K562 (cell line): ENCODE data around the gene RBMS1. TPM values are rescaled to one million over a fixed set of nuclear protein-coding genes. Genes with fewer than 3 reads are reported as not detected.

Experiments used
- ATAC-seq: fragments of 200-7000 bp; cut with Tn5 transposase; 3 replicates; pipeline ENCODE4 v1.9.1; 2020; ENCODE audit warnings: moderate library complexity
- BruUV-seq: library from RNA; stranded (reverse); fragments of 400-500 nt; replicated peaks from 2 replicates; lab custom pipeline; 2021; lab: Mats Ljungman, UMichigan
- CTCF ChIA-PET: fragments of 300-600 bp; formaldehyde crosslinking; extraction: SDS; loops from one replicate; lab custom pipeline; 2021; ENCODE audit warnings: low intra/inter-chr PET ratio; lab: Yijun Ruan, JAX
- POLR2A ChIA-PET: fragments of 300-600, 350-650 bp; sonication (Branson Sonifier 250); formaldehyde crosslinking; extraction: SDS; loops from one replicate; lab custom pipeline; 2021; ENCODE audit warnings: antibody characterized with exemption, inconsistent platforms; lab: Yijun Ruan, JAX
- DNase-seq, 4 experiments: peaks; one replicate each; pipeline versions ENCODE4 v3.0.0 to v3.0.0-alpha.2; 2011 to 2018; ENCODE audit warnings: low spot score in 3 of 4, mixed read lengths in 3 of 4; ENCODE audit errors: extremely low read depth in 1 of 4
- FAIRE-seq: peaks from 2 replicates; lab custom pipeline; 2011; peaks lifted over from hg19 to GRCh38; lab: Jason Lieb, UNC
- H2AFZ ChIP-seq: 2 replicates; pipeline ENCODE4 v1.6.0; 2011; ENCODE audit warnings: low read depth, low read length, control low read depth, inconsistent platforms
- H3K27ac ChIP-seq: fragments of 200-600 bp; 3 replicates; pipeline ENCODE4 v1.8.0; 2011; ENCODE audit warnings: low read depth, mild to moderate bottlenecking, control low read depth, inconsistent platforms, low read length, moderate library complexity, mixed read lengths; ENCODE audit errors: extremely low read depth
- H3K27me3 ChIP-seq, 2 experiments: fragments of 300-600 bp in 1 of 2; 2 replicates in 1 of 2; 3 replicates in 1 of 2; pipeline versions ENCODE4 v1.6.0 to v1.8.0; 2011; ENCODE audit warnings: inconsistent platforms in 2 of 2, low read length in 2 of 2, mild to moderate bottlenecking in 1 of 2, mixed read lengths in 1 of 2, moderate library complexity in 1 of 2; ENCODE audit not compliant: control insufficient read depth in 2 of 2, insufficient read depth in 2 of 2
- H3K36me3 ChIP-seq: fragments of 300-600 bp; 3 replicates; pipeline ENCODE4 v1.8.0; 2011; ENCODE audit warnings: mild to moderate bottlenecking, low read length, inconsistent platforms; ENCODE audit not compliant: control insufficient read depth, insufficient read depth
- H3K4me1 ChIP-seq, 2 experiments: fragments of 200-600 bp in 1 of 2; replicated peaks in 1 of 2; 2 replicates in 1 of 2; 3 replicates in 1 of 2; pipeline versions ENCODE4 v1.5.1 to v1.8.0; 2011; ENCODE audit warnings: inconsistent platforms in 2 of 2, low read length in 2 of 2, mild to moderate bottlenecking in 1 of 2, mixed read lengths in 1 of 2, moderate library complexity in 1 of 2; ENCODE audit not compliant: control insufficient read depth in 2 of 2, insufficient read depth in 2 of 2
- H3K4me2 ChIP-seq: 2 replicates; pipeline ENCODE4 v1.6.1; 2011; ENCODE audit warnings: low read length, control low read depth, inconsistent platforms, mixed read lengths; ENCODE audit not compliant: insufficient read depth
- H3K4me3 ChIP-seq: fragments of 200-600 bp; sonication (generic), shearing (Covaris generic); 2 replicates; pipeline ENCODE4 v1.5.1; 2016; ENCODE audit warnings: control low read depth, inconsistent platforms
- H3K79me2 ChIP-seq: fragments of 200-600 bp; 3 replicates; pipeline ENCODE4 v1.8.0; 2011; ENCODE audit warnings: low read length, inconsistent platforms; ENCODE audit not compliant: control insufficient read depth, insufficient read depth
- H3K9ac ChIP-seq, 2 experiments: 2 replicates each; pipeline versions ENCODE4 v1.6.0 to v1.6.1; 2011; ENCODE audit warnings: low read depth in 2 of 2, low read length in 2 of 2, control low read depth in 1 of 2, inconsistent platforms in 1 of 2, mild to moderate bottlenecking in 1 of 2, mixed read lengths in 1 of 2; ENCODE audit not compliant: insufficient read depth in 1 of 2
- H3K9me1 ChIP-seq: one replicate; pipeline ENCODE4 v1.6.0; 2011; ENCODE audit warnings: inconsistent platforms, mild to moderate bottlenecking, low read length, moderate library complexity; ENCODE audit not compliant: control insufficient read depth, insufficient read depth
- H3K9me3 ChIP-seq: replicated peaks from 2 replicates; pipeline ENCODE4 v1.5.1; 2011; ENCODE audit warnings: low read depth, low read length, inconsistent platforms; ENCODE audit not compliant: control insufficient read depth, insufficient read depth
- H4K20me1 ChIP-seq: replicated peaks from 2 replicates; pipeline ENCODE4 v1.6.1; 2011; ENCODE audit warnings: low read length, inconsistent platforms, mixed read lengths; ENCODE audit not compliant: control insufficient read depth, insufficient read depth
- CHCHD3 ChIP-seq: fragments of 250-450 bp; sonication (Bioruptor Pico); IDR thresholded peaks from 2 replicates; pipeline ENCODE4 v2.1.2; 2022; ENCODE audit warnings: mild to moderate bottlenecking
- KAT2B ChIP-seq: IDR thresholded peaks from one replicate; pipeline ENCODE4 v1.6.1; 2012; ENCODE audit warnings: low read depth, mild to moderate bottlenecking, control low read depth, inconsistent platforms, low read length, moderate library complexity
- SAFB ChIP-seq: fragments of 200-400 bp; formaldehyde crosslinking; IDR thresholded peaks from 2 replicates; pipeline ENCODE4 v1.6.1; 2017; ENCODE audit warnings: low read depth, low read length, borderline replicate concordance
- ZNF146 ChIP-seq: IDR thresholded peaks from one replicate; pipeline ENCODE4 v1.6.1; 2018; ENCODE audit warnings: missing compliant biosample characterization; ENCODE audit not compliant: unreplicated experiment
- ZNF707 ChIP-seq: fragments of 250-450 bp; sonication (Bioruptor Pico); conservative IDR thresholded peaks from 2 replicates; pipeline ENCODE4 v1.8.0; 2022; ENCODE audit warnings: inconsistent platforms, mild to moderate bottlenecking, moderate library complexity
- WGBS: fragments of 100-300 bp; shearing (Covaris generic); methylation state at CpG from one replicate; pipeline ENCODE4 v1.1.6; 2016; ENCODE audit warnings: low coverage, mixed read lengths; ENCODE audit not compliant: insufficient coverage; ENCODE audit errors: missing lambda C conversion rate; 5-methylcytosine and 5-hydroxymethylcytosine counted together
- in situ Hi-C: fragments of 300-500 bp; cut with MboI; formaldehyde crosslinking; loops from 4 replicates; pipeline ENCODE4 v1.15.0; 2018; ENCODE audit warnings: inconsistent platforms, mixed read lengths
- intact Hi-C: fragments of 100-400 bp; cut with micrococcal nuclease; formaldehyde crosslinking; loops from 2 replicates; pipeline ENCODE4 v1.14.2; 2022
- polyA plus RNA-seq, 8 experiments: library from polyadenylated mRNA; depleted of rRNA in 4 of 8; stranded (reverse) in 5 of 8; unstranded in 3 of 8; fragments of >200 nt; fragmentation: Nextera tagmentation in 2 of 8; fragmentation: Illumina TruSeq in 1 of 8; extraction: Ambion mirVana in 2 of 8; extraction: Trizol in 1 of 8; gene quantifications; 2 replicates each; pipeline versions ENCODE4 v1.2.1 to v1.2.3, GENCODE V29; 2011 to 2014; ENCODE audit warnings: inconsistent platforms in 1 of 8, missing spikeins in 1 of 8
- total RNA-seq, 7 experiments: library from RNA; depleted of rRNA in 6 of 7; stranded (reverse); fragments of >200 nt in 6 of 7; fragmentation: Illumina TruSeq in 2 of 7; extraction: Trizol in 2 of 7; gene quantifications; 2 replicates each; pipeline versions ENCODE4 v1.2.1 to v1.2.3, GENCODE V29; 2011 to 2021; ENCODE audit warnings: low replicate concordance in 1 of 7
- TF ChIP-seq, protein P1 (sequence below), 2 experiments: fragments of 450-650 bp in 1 of 2; IDR thresholded peaks; 2 replicates each; pipeline ENCODE4 v1.6.1; 2011 to 2017; ENCODE audit warnings: low read depth in 2 of 2, antibody characterized with exemption in 1 of 2, borderline replicate concordance in 1 of 2, low read length in 1 of 2, mild to moderate bottlenecking in 1 of 2, mixed read lengths in 1 of 2; ENCODE audit not compliant: control insufficient read depth in 1 of 2

Gene RBMS1
- total and polyA plus RNA-seq, 9 of the 15 experiments (the other 6 are each of a cell fraction or from before 2014, with no cell fraction given) = 0.04 to 0.31 (median 0.09) TPM; not detected in 6

DNA sequence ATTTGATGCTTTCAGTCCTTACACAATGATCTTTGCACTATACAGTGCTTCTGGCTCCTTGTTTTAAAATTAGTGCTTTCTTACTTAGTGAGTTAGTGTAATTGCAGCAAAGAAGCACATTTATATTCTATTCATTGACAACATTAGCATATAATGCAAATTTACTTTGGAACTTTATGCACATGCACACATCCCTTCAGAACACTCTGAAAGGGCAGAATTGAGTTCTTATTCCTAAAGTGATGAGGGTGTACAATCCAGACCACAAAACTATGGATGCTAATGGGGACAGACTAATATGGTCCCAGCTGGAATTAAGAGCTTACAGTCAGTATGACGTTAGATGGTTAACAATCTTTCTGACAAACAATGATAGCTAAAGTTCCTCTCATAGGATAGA lies 127.1 kb downstream of the RBMS1 start (continued):
- TF ChIP-seq ZNF707 (no peak), CHCHD3 (CRISPR knock-in tag) (no peak), KAT2B (no peak)

DNA sequence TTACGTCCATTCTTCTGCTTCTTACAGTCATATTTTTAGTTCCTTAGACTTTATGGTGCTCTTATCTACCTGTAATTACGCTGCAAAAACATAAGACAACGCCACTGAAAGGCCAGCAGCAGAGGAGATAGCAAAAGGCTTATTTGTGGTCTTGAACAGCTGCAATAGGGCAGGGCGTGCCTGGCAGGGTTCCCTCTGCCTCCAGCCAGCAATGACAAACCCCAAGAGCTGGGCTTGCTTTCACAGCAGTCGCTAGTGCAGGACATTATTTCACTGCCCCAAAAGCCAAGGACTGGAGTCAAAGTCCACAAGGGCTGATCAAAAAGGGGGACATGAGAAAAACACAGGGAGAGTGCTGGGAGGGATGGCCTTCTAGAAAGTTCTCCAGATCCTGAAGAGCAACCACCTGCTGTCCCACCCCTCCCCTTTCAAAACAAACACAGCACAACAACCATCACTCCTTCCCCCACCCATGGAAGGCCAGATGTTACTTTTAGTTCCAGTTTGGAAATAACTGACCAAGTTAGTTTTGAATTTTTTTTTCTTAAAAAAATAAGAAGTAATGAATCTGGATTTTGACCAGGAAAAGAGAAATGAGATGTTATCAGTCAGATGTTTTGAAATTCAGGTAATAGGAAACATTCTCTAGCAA lies 127.8 kb downstream of the RBMS1 start:
- in situ Hi-C loops (no loop called here), intact Hi-C loops (no loop called here)
- BruUV-seq = no TSS peak
- DNase-seq = no peak
- Histone ChIP-seq H3K27ac (no peak overlapping the region), H3K4me3 (no peak overlapping the region), H3K9me1 (no peaks in the 10 kb centered on the region), H3K9me3 (no peaks in the 10 kb centered on the region), H4K20me1 (no peaks in the 10 kb centered on the region), H3K79me2 (no peaks in the 10 kb centered on the region), H2AFZ (no peak overlapping the region), H3K27me3 (no peaks in the 10 kb centered on the region), H3K4me2 (no peak overlapping the region), H3K4me1 (no peaks in the 10 kb centered on the region), H3K36me3 (no peaks in the 10 kb centered on the region), H3K9ac (no peak overlapping the region)
- TF ChIP-seq, protein P1, sequence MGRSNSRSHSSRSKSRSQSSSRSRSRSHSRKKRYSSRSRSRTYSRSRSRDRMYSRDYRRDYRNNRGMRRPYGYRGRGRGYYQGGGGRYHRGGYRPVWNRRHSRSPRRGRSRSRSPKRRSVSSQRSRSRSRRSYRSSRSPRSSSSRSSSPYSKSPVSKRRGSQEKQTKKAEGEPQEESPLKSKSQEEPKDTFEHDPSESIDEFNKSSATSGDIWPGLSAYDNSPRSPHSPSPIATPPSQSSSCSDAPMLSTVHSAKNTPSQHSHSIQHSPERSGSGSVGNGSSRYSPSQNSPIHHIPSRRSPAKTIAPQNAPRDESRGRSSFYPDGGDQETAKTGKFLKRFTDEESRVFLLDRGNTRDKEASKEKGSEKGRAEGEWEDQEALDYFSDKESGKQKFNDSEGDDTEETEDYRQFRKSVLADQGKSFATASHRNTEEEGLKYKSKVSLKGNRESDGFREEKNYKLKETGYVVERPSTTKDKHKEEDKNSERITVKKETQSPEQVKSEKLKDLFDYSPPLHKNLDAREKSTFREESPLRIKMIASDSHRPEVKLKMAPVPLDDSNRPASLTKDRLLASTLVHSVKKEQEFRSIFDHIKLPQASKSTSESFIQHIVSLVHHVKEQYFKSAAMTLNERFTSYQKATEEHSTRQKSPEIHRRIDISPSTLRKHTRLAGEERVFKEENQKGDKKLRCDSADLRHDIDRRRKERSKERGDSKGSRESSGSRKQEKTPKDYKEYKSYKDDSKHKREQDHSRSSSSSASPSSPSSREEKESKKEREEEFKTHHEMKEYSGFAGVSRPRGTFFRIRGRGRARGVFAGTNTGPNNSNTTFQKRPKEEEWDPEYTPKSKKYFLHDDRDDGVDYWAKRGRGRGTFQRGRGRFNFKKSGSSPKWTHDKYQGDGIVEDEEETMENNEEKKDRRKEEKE (IDR thresholded peaks at IDR 0.05; ENCODE audit: borderline replicate concordance in 1 of 2, control insufficient read depth in 1 of 2, low read depth in 2 of 2, low read length in 1 of 2) = no peak
- TF ChIP-seq ZNF146 (CRISPR knock-in tag) = no peak
- no peak for TF ChIP-seq SAFB
- 1% methylated on average over 5 of the region's 5 CpGs for WGBS
- CTCF ChIA-PET = no interaction called here
- POLR2A ChIA-PET = no interaction called here
- no peak for FAIRE-seq
- ATAC-seq = no peak
